GM19043 (cell line): ENCODE measurements around the gene CEMIP.
A peak's percentile ranks its signal among the peaks of the same experiment; 100 is the strongest.

ENCODE experiments used
- ATAC-seq: cut with Tn5 transposase; IDR thresholded peaks from one replicate; pipeline ENCODE4 v1.9.1; 2021; ENCODE audit warnings: low read depth; ENCODE audit not compliant: unreplicated experiment

CEMIP gene

GRCh38 chr15:80992441-80992840, 213.3 kb downstream of the CEMIP start:
- no peak for ATAC-seq

GRCh38 chr15:80996247-80996646, 217.1 kb downstream of the CEMIP start:
- no peak for ATAC-seq

GRCh38 chr15:80997692-80998091, 218.5 kb downstream of the CEMIP start:
- no peak for ATAC-seq

GRCh38 chr15:80998251-80998650, 219.1 kb downstream of the CEMIP start:
- no peak for ATAC-seq

- peak; percentile 35 for ATAC-seq
Observed at GRCh38 chr15:80999623-81000036, 220.5 kb downstream of the CEMIP start.

GRCh38 chr15:81000144-81000623, 221.0 kb downstream of the CEMIP start:
- ATAC-seq: no peak

- peak; percentile 42 for ATAC-seq
Observed at GRCh38 chr15:81000624-81001151, 221.5 kb downstream of the CEMIP start, which contains the start of gene TLNRD1. Gene TLNRD1 (plus strand): TSS chr15:81000923. CDS start chr15:81002272, 1,349 bp downstream.
